NOMO-1 treated with DMSO at 0.1 percent for 48 hours (cell line): ENCODE data around the gene SDF2L1.
A peak's percentile ranks its signal among the peaks of the same experiment; 100 is the strongest.
"Not testable (repeated sequence)": the region's sequence is repeated elsewhere in the genome, so short reads cannot be mapped to it uniquely, and the experiment has no call there.

Experiments used
- DNase-seq: peaks from one replicate; lab custom pipeline; 2025; ENCODE audit not compliant: unreplicated experiment; lab: John Stamatoyannopoulos, UW

Gene SDF2L1

DNA sequence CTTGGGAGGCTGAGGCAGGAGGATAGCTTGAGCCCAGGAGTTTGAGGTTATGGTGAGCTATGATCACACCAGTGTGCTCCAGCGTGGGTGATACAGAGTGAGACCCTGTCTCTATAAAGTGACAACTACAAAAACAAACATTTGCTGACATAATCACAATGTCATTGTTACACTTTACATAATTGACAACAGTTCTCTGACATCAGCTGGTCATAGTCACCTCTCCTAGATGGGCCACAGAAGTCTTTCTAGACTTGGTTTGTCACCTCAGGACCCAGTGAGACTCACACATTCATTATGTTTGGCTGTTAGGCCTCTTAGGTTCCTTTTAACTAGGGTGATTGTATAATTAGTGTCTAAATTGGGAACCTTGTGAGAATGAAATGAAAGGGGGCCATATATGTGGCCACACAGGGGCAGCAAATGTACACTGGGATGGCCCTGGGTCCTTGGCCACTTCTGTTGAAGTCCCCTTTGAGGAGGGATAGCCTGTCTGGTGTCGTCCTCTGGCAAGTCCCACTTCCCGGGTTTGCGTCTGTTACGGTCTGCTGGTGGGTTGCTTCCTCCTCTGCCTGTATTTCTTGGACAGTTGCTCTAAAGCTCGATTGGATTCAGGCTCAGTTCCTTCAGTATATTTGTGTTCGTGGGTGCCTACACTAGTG, 17.9 kb downstream of the SDF2L1 start:
- no peak for DNase-seq

DNA sequence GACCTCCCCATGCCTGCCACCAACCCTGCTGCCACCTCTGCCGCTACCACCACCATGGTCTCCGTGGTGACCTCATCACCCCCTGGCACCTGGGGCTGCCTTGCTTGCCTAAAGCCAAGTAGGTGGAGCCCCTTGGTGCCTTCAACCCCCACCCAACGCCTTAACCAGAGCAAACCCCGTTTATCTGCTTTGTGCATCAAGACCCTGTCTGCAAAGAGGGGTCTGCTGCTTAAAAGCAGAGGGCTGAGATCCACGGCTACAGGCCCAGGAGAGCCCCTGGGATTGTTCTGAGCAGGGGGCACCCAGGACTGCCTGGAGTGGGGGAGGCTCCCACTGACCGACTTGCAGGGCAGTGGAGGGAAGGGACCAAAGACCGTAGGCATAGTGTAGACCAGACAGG, 18.8 kb downstream of the SDF2L1 start:
- no peak for DNase-seq

DNA sequence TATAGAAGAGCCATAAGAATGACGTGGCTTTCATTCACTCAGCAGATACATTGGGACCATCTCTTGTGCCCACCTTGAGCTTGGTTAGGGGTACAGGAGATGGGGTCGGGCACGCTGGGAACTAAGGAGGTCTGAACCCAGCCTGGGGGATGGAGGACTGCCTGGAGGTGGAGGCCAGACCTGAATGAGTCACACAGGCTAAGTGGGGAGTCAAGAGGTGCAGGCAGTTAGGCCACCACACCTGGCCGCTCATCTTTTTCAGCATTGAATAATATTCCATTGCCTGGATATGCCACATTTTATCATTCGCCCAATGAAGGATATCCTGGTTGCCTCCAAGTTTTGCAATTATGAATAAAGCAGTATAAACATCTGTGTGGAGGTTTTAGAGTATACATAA, 19.9 kb downstream of the SDF2L1 start:
- DNase-seq: no peak

DNA sequence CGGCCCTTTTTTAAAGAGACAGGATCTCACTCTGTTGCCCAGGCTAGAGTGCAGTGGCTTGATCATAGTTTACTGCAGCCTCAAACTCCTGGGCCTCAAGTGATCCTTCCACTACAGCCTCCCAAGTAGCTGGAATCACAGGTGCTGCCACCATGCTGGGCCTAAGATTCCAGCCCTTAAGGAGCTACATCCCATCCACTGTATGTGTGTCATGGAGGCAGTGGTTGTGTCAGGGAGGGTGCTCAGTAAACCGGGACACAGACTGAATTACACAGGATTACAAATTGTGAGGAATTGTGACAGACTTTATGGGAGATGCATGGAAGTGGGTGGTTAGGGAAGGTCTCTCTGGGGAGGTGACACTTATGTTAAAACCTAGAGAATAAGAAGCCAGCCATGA, 21.6 kb downstream of the SDF2L1 start:
- DNase-seq: no peak

DNA sequence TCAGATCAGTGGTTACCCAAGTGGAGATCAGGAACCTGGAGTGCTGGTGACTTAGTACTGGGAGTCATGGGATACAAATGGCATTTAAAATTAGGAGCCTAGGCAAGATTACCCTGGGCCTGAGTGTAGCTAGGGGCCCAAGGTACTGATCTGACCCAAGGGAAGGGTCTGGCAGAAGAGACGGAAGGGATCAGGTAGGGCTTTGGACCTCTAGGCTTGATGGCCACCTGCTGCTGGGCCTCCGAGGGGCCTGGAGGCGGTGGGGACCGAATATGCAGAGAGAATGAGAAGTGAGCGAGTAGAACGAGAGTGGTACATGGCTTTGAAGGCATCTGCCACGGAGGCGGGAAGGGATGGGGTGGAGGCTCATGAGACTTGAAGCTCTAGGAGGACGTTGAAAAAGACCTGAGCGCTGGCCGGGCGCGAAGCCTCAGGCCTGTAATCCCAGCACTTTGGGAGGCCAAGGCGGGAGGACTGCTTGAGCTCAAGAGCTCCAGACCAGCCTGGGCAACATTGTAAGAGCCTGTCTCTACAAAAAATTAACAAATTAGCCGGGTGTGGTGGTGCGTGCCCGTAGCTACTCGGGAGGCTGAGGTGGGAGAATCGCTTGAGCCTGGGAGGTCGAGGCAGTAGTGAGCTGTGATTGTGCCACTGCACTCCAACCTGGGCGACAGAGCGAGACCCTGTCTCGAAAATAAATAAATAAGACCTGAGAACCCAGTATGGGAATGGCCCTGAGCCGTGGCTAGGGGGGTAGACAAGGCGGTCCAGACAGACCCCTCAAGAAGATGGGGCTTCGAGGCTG, 23.1 kb downstream of the SDF2L1 start:
- DNase-seq: no peak

DNA sequence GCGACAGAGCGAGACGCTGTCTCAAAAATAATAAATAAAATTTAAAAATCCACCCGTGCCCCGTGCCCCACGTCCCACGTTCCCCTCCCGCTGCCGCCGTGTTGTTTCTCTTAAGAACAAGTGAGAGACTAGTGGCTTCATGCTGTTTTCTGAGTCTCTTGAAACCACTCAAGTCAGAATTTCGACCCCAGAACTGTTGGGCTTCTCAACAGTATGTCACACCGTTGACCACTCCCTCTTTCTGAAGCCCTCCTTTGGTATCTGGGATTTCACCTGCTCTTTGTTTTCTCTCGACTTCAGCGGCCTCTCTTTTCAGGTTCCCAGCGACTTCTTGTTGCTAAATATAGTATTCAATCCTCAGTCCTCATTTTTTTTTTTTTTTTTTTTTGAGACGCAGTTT, 24.7 kb downstream of the SDF2L1 start:
- DNase-seq: no peak

DNA sequence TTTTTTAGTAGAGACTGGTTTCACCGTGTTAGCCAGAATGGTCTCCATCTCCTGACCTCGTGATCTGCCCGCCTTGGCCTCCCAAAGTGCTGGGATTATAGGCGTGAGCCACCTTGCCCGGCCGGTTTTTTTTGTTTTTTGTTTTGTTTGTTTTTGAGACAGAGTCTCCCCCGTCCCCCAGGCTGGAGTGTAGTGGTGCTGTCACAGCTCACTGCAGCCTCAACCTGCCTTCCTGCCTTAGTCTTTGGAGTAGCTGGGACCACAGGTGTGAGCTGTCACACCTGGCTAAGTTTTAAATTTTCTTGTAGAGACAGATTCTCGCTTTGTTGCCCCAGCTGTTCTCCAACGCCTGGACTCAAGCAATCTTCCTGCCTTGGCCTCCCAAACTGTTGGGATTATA, 26.9 kb downstream of the SDF2L1 start:
- DNase-seq: no peak

DNA sequence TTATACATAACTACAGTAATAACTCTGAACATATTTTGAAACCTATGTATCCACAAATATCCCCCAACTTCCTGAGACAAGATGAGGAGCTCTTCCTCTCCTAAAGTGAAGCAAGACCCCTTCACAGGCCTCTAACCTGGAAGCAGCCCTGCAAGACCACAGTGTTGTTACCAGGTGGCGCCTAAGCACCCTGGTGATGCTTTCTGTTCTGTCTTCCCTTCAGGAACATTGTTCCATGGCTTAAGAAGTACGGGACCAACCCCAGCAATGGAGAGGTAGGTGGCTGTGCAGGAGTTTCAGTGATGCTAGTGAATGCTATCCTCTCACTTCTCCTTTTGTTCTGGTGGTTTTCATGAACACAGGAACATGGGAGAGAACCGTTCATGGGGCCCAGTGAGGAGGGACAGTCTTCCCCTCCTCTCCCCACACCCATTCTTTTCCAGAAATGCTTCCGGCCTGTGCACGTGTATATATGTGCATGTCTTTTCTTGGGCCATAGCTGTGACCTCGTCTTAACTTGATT, 30.1 kb downstream of the SDF2L1 start:
- peak; percentile 47 for DNase-seq

DNA sequence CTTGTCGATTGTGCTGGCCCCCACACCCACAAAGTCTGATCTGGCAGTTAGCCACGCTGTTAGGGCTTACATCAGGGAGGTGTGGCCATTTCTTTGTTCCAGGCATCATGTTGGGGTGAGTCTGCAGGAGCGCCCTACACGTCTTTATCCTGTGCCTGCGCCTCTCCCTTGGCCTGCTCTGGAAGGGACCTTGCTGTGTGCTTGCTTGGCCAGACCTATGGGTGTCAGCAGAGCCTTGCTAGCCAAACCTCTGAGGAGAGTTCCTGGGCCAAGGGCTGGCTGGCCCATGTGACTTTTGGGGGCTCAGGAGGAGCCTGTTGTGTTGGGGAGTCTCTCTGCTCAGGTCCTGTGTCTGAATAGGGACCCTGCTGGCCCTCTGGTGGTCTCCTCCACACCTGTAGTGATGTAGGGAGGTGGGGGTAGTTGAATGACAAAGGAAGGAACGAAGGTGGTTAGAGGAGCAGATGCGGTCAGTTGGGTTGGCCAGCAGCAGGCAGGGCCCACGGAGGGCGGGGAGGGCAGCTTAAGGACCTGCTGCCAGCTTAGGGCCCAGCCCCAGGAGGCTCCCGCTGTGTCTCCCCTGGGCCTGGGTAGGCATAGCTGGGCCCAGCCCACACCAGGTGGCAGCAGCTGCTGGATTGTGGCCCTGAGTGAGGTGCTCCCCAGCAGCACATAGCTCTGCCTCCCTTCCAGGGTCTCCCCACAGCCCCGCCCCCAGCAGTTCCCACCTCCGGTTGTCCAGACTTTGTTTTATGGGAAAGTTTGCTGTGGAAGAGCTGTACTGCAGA, 31.6 kb downstream of the SDF2L1 start:
- no peak for DNase-seq

DNA sequence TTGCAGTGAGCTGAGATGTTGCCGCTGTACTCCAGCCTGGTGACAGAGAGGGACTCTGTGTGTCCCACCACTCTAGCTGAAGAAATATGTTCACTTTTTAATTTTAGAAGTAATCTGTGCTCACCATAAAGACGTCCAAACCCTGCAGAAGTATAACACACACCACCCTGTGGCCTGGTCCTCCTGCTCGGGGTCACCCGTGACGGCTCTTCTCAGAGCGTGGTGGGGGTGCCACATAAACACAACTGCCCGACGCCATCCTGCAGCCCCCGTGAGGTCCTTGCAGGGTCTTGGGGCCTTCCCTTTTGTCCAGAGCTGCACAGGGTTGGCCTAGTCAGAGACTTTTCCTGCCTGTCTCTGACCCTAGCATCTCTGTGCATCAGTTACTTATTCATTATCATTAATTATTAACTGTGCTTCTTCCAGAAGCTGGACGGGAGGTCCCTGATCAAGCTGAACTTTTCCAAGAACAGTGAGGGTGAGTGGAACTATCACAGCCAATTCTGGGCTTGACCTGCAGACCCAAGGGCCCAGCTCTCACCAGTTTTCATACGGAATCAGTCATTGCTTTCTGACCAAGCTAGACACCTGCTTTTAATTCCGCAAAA, 32.6 kb downstream of the SDF2L1 start:
- DNase-seq: no peak

DNA sequence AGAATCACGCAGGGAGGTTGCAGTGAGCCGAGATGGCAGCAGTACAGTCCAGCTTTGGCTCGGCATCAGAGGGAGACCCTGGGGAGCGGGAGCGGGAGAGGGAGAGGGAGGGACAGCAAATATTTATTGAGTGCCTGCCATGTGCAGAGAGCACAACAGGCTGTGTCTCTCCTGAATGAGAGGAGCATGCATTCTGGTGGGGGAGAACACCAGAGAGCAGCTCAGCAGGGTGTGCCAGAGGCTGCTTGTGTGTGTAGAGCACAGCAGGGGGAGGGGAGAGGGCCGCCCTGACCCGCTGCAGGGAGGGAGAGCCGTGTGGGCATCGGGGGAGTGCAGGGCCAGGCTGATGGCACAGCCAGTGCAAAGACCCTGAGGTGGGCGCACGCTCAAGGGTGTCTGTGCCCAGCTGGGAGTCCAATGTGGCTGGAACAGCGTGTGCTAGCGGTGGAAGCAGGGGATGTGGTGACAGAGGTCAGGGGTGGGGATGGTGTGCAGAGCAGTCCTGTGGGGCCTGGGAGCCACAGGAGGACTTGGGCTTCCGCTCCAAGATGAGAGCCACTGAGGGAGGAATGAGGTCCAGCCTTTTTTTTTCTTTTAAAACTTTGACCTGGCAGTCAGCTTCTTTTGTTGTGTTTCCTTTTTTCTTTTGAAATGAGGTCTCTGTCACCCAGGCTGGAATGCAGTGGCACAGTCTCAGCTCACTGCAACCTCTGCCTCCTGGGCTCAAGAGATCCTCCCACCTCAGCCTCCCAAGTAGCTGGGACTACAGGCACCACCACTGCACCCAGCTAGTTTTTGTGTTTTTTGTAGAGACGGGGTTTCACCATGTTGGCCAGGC, 35.7 kb downstream of the SDF2L1 start:
- DNase-seq: no peak

DNA sequence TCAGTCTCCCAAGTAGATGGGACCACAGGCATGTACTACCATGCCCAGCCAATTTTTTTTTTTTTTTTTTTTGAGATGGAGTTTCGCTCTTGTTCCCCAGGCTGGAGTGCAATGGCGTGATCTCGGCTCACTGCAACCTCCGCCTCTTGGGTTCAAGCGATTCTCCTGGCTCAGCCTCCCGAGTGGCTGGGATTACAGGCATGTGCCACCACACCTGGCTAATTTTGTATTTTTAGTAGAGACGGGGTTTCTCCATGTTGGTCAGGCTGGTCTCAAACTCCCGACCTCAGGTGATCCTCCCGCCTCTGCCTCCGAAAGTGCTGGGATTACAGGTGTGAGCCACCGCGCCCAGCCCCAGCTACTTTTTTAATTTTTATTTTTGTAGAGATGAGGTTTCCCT, 36.7 kb downstream of the SDF2L1 start:
- not testable (repeated sequence) for DNase-seq

DNA sequence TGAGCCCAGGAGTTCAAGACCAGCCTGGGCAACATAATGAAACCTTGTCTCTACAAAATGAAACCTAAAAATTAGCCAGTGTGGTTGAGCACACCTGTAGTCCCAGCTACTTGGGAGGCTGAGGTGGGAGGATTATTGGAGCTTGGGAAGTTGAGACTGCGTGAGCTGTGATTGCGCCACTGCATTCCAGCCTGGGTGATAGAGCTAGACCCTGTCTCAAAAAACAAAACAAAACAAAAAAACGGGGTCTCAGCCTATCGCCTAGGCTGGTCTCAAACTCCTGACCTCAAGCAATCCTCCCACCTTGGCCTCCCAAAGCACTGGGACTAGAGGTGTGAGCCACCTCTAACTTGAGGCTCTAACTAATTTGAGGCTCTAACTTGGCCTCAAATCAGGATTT, 37.3 kb downstream of the SDF2L1 start:
- no peak for DNase-seq

DNA sequence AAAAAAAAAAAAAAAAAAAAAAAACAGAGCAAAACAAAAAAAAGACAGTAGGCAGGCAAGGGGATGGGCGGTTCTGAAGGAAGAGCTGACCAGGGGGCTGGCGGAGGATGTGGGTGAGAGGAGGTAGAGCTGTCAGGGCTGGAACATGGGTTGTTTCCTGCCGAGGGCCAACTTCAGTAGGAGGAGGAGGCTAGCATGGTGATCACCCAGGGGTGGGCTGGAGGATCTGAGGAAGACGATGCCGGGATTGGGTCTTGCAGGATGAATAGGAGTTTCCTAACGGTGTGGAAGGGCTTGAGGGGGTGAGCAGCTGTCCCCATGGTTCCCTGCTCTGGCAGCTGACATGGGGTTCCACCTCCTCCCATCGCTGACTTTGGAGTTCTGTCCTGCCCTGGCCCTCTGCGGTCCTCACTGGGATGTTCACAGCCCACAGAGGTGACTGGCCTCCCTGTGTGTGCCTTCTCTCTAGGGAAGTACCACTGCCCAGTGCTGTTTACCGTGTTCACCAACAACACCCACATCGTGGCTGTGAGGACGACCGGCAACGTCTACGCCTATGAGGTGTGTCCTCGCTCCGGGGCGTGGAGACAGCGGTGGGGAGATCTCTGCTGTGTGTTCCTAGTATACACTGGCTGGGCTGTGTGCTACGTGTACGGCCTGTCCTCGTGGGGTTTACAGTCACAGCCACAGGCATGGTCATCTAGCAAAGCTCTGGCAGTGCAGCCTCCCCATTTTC, 38.9 kb downstream of the SDF2L1 start:
- DNase-seq: no peak

DNA sequence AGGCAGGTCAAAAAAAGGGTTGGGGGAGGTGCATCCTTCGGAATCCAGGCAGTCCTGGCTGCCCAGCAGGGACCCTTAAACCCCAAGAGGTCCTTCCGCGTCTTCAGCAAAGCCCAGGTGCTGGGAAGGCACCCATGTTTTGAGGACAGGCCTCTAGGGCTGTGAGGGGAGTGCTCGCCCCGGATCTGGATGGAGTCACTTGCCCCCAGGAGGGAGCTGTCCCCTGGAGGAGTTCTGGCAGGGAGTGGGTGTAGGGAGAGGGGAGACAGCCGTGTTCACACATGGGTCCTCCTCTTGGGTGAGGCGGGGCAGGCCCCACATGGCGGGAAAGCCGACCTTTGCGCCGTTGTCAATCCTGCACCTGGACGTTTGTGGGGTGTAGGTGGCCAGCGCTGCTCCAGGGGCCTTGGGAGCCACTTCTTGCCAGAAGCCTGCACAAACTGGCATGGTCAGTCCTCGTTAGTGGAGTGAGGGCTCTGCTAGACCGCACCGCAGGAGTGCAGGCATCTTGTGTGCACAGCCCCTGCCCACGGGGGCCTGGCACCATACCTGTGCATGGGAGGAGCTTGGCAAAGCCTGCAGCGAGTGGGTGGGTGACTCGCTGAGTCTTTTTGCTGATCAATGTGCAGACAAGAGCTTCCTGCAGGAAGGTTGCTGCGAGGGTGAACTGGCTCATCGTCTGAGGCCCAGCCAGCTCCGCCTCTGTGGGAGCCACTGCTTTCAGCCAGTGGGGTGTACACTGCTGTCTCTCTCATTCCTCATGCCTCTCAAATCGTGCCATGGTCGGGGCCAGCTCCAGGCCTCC, 39.7 kb downstream of the SDF2L1 start:
- no peak for DNase-seq

DNA sequence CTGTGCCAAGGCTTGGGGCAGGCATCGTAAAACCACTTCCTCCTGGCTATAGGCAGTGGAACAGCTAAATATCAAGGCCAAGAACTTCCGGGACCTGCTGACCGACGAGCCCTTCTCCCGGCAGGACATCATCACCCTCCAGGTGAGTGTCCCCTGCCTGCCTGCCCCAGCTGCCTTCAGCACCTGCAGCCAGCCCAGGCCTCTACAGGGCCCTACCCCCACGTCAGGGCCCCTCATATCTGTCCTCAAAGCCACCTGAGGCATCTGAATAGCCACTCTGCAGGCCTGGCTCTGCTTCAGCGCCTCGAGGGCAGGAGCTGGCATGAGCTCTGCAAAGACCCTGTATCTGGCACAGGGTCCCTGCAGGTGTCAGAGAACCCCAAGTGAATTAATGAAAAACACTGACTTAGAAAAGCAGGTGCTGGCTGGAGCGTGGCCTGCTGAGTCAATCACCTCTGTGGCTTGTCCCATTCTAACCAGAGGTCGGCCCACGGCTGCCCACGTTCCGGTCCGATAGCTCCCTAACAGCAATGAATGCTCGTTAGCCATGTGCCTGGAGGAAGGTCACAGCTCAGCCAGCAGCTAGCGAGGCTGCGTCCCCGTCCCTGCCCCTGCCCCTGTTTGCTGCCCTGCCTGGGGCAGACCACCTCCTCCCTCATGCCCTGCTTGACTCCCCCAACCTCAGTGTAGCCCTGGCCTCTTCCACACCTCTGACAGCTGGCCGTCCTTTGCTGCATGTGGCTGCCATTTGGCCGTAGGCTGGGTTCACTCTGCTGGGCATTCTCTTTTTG, 40.5 kb downstream of the SDF2L1 start:
- DNase-seq: no peak

DNA sequence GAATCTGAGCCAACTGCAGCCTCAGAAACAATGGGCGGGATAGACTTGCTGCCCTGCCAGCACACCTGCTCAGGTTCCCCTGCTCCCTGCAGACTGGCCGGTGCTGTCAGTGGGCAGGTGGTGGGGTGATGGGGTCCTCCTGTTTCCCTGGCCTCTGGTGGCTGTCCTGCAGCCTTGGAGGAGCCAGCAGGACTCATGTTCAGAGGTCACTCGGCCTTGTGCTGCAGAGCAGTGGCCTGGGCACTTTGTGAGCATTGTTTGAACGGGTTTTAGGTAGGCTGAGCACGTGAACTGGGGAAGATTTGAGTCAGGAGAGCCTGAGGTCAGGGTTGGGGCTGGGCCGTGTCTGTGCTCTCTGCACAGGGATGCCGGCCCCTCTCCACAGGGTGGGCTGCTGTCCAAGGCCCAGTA, 41.3 kb downstream of the SDF2L1 start:
- no peak for DNase-seq

DNA sequence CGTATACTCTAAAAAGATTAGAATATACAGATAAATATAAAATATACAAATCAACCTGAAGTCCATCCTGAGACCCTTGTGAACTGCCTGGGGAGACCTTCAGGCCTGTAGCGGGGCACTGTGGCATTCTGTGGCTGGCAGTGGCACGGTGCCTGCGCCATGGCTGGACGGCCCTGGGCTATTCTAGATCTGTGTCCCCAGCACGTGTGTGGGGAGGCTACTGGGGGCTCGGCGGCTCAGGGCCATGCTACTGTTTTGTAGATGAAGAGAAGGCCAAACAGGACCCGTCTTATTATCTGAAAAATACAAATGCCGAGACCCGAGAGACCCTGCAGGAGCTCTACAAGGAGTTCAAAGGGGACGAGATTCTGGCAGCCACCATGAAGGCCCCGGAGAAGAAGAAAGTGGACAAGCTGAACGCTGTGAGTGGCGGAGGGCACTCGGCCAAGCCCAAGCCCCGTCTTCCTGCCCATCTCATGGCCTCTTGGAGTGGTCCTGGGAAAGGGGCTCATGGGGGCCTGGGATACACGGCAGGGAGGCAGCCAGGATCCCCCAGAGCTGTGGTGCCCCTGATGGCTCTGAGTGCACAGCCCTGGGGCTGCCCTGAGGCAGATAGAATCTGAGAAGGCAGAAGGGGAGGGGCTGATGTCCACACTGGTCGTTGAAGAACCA, 42.5 kb downstream of the SDF2L1 start:
- DNase-seq: no peak
